HepG2 (cell line): Measurements from ENCODE around the gene DUSP22. TPM values are rescaled to one million over a fixed set of nuclear protein-coding genes. Genes with fewer than 3 reads are reported as not detected.

ENCODE experiments used
- ATAC-seq: fragments of 200-7000 bp; cut with Tn5 transposase; 3 replicates; pipeline ENCODE4 v1.9.1; 2020; ENCODE audit warnings: mild to moderate bottlenecking, moderate library complexity
- BruUV-seq: library from RNA; stranded (reverse); fragments of 400-500 nt; replicated peaks from 2 replicates; lab custom pipeline; 2021; lab: Mats Ljungman, UMichigan
- CTCF ChIA-PET: fragments of 300-600 bp; formaldehyde crosslinking; extraction: SDS; loops from one replicate; lab custom pipeline; 2021; ENCODE audit warnings: low total read pairs, inconsistent platforms, low intra/inter-chr PET ratio; lab: Yijun Ruan, JAX
- POLR2A ChIA-PET: fragments of 350-600 bp; sonication (Branson Sonifier 250); formaldehyde crosslinking; loops from one replicate; lab custom pipeline; 2020; ENCODE audit warnings: antibody characterized with exemption, inconsistent platforms; lab: Yijun Ruan, JAX
- DNase-seq: peaks from one replicate; pipeline ENCODE4 v3.0.0-alpha.2; 2015; ENCODE audit warnings: low spot score
- FAIRE-seq: peaks from 3 replicates; lab custom pipeline; 2011; peaks lifted over from hg19 to GRCh38; lab: Jason Lieb, UNC
- H2AFZ ChIP-seq: one replicate; pipeline ENCODE4 v1.6.1; 2011; ENCODE audit warnings: low read length, inconsistent platforms
- H3K27ac ChIP-seq: fragments of 300-600 bp; 3 replicates; pipeline ENCODE4 v1.8.0; 2011; ENCODE audit warnings: mixed run types, mild to moderate bottlenecking, mixed read lengths, low read length, inconsistent platforms; ENCODE audit not compliant: insufficient read depth; ENCODE audit errors: extremely low read length
- H3K27me3 ChIP-seq, 2 experiments: fragments of 200-600 bp in 1 of 2; 2 replicates in 1 of 2; 3 replicates in 1 of 2; pipeline versions ENCODE4 v1.6.0 to v1.8.0; 2011; ENCODE audit warnings: low read length in 2 of 2, mild to moderate bottlenecking in 2 of 2, moderate library complexity in 2 of 2, inconsistent platforms in 1 of 2; ENCODE audit not compliant: insufficient read depth in 2 of 2, control insufficient read depth in 1 of 2
- H3K36me3 ChIP-seq, 2 experiments: fragments of 200-600 bp in 1 of 2; replicated peaks in 1 of 2; 2 replicates in 1 of 2; 3 replicates in 1 of 2; pipeline versions ENCODE4 v1.5.1 to v1.8.0; 2011; ENCODE audit warnings: low read length in 2 of 2, inconsistent platforms in 1 of 2; ENCODE audit not compliant: insufficient read depth in 2 of 2, control insufficient read depth in 1 of 2
- H3K4me1 ChIP-seq: 2 replicates; pipeline ENCODE4 v1.5.1; 2012; ENCODE audit warnings: low read length, inconsistent platforms; ENCODE audit not compliant: insufficient read depth
- H3K4me2 ChIP-seq: 2 replicates; pipeline ENCODE4 v1.6.0; 2011; ENCODE audit warnings: low read depth, low read length, inconsistent platforms
- H3K4me3 ChIP-seq, 3 experiments: fragments of 200-600 bp in 1 of 3; sonication (generic), shearing (Covaris generic) in 1 of 3; replicated peaks in 1 of 3; 2 replicates each; pipeline ENCODE4 v1.5.1; 2011 to 2016; ENCODE audit warnings: low read length in 3 of 3, inconsistent platforms in 2 of 3, low read depth in 2 of 3, mild to moderate bottlenecking in 2 of 3, control low read depth in 1 of 3, mixed read lengths in 1 of 3; ENCODE audit not compliant: insufficient read depth in 1 of 3
- H3K79me2 ChIP-seq: one replicate; pipeline ENCODE4 v1.6.1; 2011; ENCODE audit warnings: low read length, inconsistent platforms; ENCODE audit not compliant: insufficient read depth
- H3K9ac ChIP-seq: 2 replicates; pipeline ENCODE4 v1.6.0; 2011; ENCODE audit warnings: mild to moderate bottlenecking, low read depth, low read length, inconsistent platforms; ENCODE audit not compliant: insufficient read depth
- H3K9me3 ChIP-seq: 2 replicates; pipeline ENCODE4 v1.5.1; 2012; ENCODE audit warnings: mild to moderate bottlenecking, low read length
- H4K20me1 ChIP-seq: 2 replicates; pipeline ENCODE4 v1.6.0; 2011; ENCODE audit warnings: inconsistent platforms, mild to moderate bottlenecking, low read length, moderate library complexity; ENCODE audit not compliant: insufficient read depth
- CREB1 ChIP-seq, 2 experiments: fragments of 450-650 bp in 1 of 2; IDR thresholded peaks; 2 replicates each; pipeline ENCODE4 v1.6.1; 2016 to 2017; ENCODE audit warnings: control low read depth in 1 of 2, mild to moderate bottlenecking in 1 of 2, missing compliant biosample characterization in 1 of 2, missing genetic modification characterization in 1 of 2
- MLX ChIP-seq: IDR thresholded peaks from 2 replicates; pipeline ENCODE4 v1.6.1; 2016
- MNT ChIP-seq: fragments of 450-650 bp; IDR thresholded peaks from 2 replicates; pipeline ENCODE4 v1.6.1; 2016
- REXO4 ChIP-seq: sonication (generic); formaldehyde crosslinking; IDR thresholded peaks from 2 replicates; pipeline ENCODE4 v1.8.0; 2022; ENCODE audit warnings: missing genetic modification reagents, mild to moderate bottlenecking, borderline replicate concordance
- SP140L ChIP-seq: sonication (generic); formaldehyde crosslinking; IDR thresholded peaks from 2 replicates; pipeline ENCODE4 v1.4.0; 2020; ENCODE audit warnings: missing genetic modification reagents, borderline replicate concordance
- ZBTB38 ChIP-seq: sonication (generic); formaldehyde crosslinking; IDR thresholded peaks from 2 replicates; pipeline ENCODE4 v1.5.1; 2020; ENCODE audit warnings: mild to moderate bottlenecking, missing genetic modification reagents
- ZNF280B ChIP-seq: sonication (generic); formaldehyde crosslinking; IDR thresholded peaks from 2 replicates; pipeline ENCODE4 v1.5.0; 2020; ENCODE audit warnings: missing genetic modification reagents, mild to moderate bottlenecking, borderline replicate concordance
- ZNF891 ChIP-seq: sonication (generic); formaldehyde crosslinking; IDR thresholded peaks from 2 replicates; pipeline ENCODE4 v1.5.0; 2020; ENCODE audit warnings: mild to moderate bottlenecking, missing genetic modification reagents
- WGBS: methylation state at CpG from one replicate; pipeline ENCODE4 v1.1.6; 2017; ENCODE audit warnings: low lambda C conversion rate; 5-methylcytosine and 5-hydroxymethylcytosine counted together
- in situ Hi-C: cut with HindIII; loops from 2 replicates; pipeline ENCODE4 v1.10.0; 2017; ENCODE audit warnings: low pct_unique_long_range_greater_than_20kb; ENCODE audit not compliant: extremely low pct_ligation_motif_present
- intact Hi-C: fragments of 100-400 bp; cut with micrococcal nuclease; formaldehyde crosslinking; loops from one replicate; pipeline ENCODE4 v1.10.0; 2022; ENCODE audit not compliant: unreplicated experiment
- polyA plus RNA-seq, 8 experiments: library from polyadenylated mRNA; depleted of rRNA in 3 of 8; stranded (reverse) in 7 of 8; unstranded in 1 of 8; fragments of >200 nt; fragmentation: Illumina TruSeq in 4 of 8; extraction: Trizol in 4 of 8; gene quantifications; 2 replicates each; pipeline versions ENCODE4 v1.2.1 to v1.2.3, GENCODE V29; 2011 to 2016; ENCODE audit warnings: low read depth in 4 of 8, missing spikeins in 1 of 8, mixed read lengths in 1 of 8; ENCODE audit not compliant: insufficient read depth in 1 of 8
- total RNA-seq, 5 experiments: library from RNA; depleted of rRNA; stranded (reverse); fragments of >200 nt; fragmentation: Illumina TruSeq; extraction: Trizol; gene quantifications; 2 replicates each; pipeline ENCODE4 v1.2.3, GENCODE V29; 2016; ENCODE audit warnings: low read depth in 1 of 5
- TF ChIP-seq, protein P1 (sequence below): sonication (generic); formaldehyde crosslinking; IDR thresholded peaks from 2 replicates; pipeline ENCODE4 v1.8.1; 2023; ENCODE audit warnings: missing genetic modification reagents, mild to moderate bottlenecking, borderline replicate concordance
- TF ChIP-seq, protein P2 (sequence below): sonication (generic); formaldehyde crosslinking; IDR thresholded peaks from 2 replicates; pipeline ENCODE4 v1.4.0; 2020; ENCODE audit warnings: missing genetic modification reagents

Gene DUSP22
- total and polyA plus RNA-seq, 2 of the 13 experiments (the other 11 are each of a cell fraction or from before 2014, with no cell fraction given), result 20.2 to 32.8 TPM

- ATAC-seq (no peak), DNase-seq (no peak), FAIRE-seq (no peak)
- in situ Hi-C loops, result no loop called here
- Histone ChIP-seq H3K4me1 (no peaks in the 10 kb centered on the region), H3K9me3 (no peaks in the 10 kb centered on the region), H3K27ac (no peak overlapping the region), H3K36me3 (peaks cover 0 to 1% of the 10 kb centered on the region in 2 experiments; a peak in 2 of 5 replicates), H3K27me3 (no peaks in the 10 kb centered on the region), H3K9ac (no peak overlapping the region), H3K4me3 (no peak overlapping the region), H4K20me1 (no peaks in the 10 kb centered on the region), H3K4me2 (no peak overlapping the region), H2AFZ (no peak overlapping the region), H3K79me2 (no peaks in the 10 kb centered on the region)
- ChIA-PET POLR2A (no interaction called here), CTCF (no interaction called here)
- BruUV-seq, result no TSS peak
- TF ChIP-seq ZBTB38 (CRISPR knock-in tag), result no peak
- intact Hi-C loops, result no loop called here
- 62% methylated on average over 4 of the region's 4 CpGs for WGBS
Measured at GRCh38 chr6:347232-347631, 54.9 kb downstream of the DUSP22 start.

GRCh38 chr6:347951-348859 lies 55.9 kb downstream of the DUSP22 start:
- Histone ChIP-seq H3K9me3 (no peaks in the 10 kb centered on the region), H3K79me2 (no peaks in the 10 kb centered on the region), H3K27me3 (no peaks in the 10 kb centered on the region), H2AFZ (no peak overlapping the region), H3K9ac (no peak overlapping the region), H4K20me1 (no peaks in the 10 kb centered on the region), H3K4me3 (no peak overlapping the region), H3K27ac (no peak overlapping the region), H3K4me1 (no peaks in the 10 kb centered on the region), H3K36me3 (peaks cover 0 to 1% of the 10 kb centered on the region in 2 experiments; a peak in 2 of 5 replicates), H3K4me2 (no peak overlapping the region)
- in situ Hi-C loops, result no loop called here
- WGBS, result 65% methylated on average over 27 of the region's 27 CpGs
- intact Hi-C loops, result no loop called here
- DNase-seq (no peak), ATAC-seq (no peak), FAIRE-seq (no peak)
- CTCF ChIA-PET, result no interaction called here
- BruUV-seq, result no TSS peak
- POLR2A ChIA-PET, result no interaction called here
- TF ChIP-seq, protein P1, sequence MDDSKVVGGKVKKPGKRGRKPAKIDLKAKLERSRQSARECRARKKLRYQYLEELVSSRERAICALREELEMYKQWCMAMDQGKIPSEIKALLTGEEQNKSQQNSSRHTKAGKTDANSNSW, result no peak
- peak; percentile 90 for TF ChIP-seq MNT
- no peak for TF ChIP-seq MLX (CRISPR knock-in tag)
- peak; percentile 58 for TF ChIP-seq CREB1 (IDR thresholded peaks at IDR 0.05)
- TF ChIP-seq CREB1 (CRISPR knock-in tag; IDR thresholded peaks at IDR 0.05), result no peak
- TF ChIP-seq ZNF891 (CRISPR knock-in tag), result 0 out of 2 replicates have a peak, but pooled peaks have one; percentile 12
- no peak for TF ChIP-seq SP140L (CRISPR knock-in tag)
- TF ChIP-seq ZNF280B (CRISPR knock-in tag), result peak; percentile 22; the same call in 1 of the 2 replicates
- TF ChIP-seq REXO4, result no peak
- TF ChIP-seq, protein P2, sequence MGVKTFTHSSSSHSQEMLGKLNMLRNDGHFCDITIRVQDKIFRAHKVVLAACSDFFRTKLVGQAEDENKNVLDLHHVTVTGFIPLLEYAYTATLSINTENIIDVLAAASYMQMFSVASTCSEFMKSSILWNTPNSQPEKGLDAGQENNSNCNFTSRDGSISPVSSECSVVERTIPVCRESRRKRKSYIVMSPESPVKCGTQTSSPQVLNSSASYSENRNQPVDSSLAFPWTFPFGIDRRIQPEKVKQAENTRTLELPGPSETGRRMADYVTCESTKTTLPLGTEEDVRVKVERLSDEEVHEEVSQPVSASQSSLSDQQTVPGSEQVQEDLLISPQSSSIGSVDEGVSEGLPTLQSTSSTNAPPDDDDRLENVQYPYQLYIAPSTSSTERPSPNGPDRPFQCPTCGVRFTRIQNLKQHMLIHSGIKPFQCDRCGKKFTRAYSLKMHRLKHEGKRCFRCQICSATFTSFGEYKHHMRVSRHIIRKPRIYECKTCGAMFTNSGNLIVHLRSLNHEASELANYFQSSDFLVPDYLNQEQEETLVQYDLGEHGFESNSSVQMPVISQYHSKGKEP (CRISPR knock-in tag), result no peak
